Measurements from ENCODE around the gene KRTAP10-10.
A peak's percentile ranks its signal among the peaks of the same experiment; 100 is the strongest.
"Not testable (repeated sequence)": the region's sequence is repeated elsewhere in the genome, so short reads cannot be mapped to it uniquely, and the experiment has no call there.

KRTAP10-10 gene

GRCh38 chr21:44653656-44654575 lies 16.8 kb downstream of the KRTAP10-10 start:
- DNase-seq: peak; percentile 47

- no peak for DNase-seq
Measured at GRCh38 chr21:44654576-44655175, 17.5 kb downstream of the KRTAP10-10 start, which contains the start of gene KRTAP12-4. TSS of gene KRTAP12-4 (minus strand) at chr21:44654659. CDS start at chr21:44654614, 45 bp downstream.

- no peak for DNase-seq
Measured at GRCh38 chr21:44656868-44657267, 19.7 kb downstream of the KRTAP10-10 start.

GRCh38 chr21:44657635-44658540 lies 20.7 kb downstream of the KRTAP10-10 start, which contains the start of gene KRTAP12-3:
TSS of gene KRTAP12-3 (plus strand) at chr21:44657932. CDS start at chr21:44657980, 48 bp downstream.
- DNase-seq: peak; percentile 41

- DNase-seq: no peak
Measured at GRCh38 chr21:44658541-44658910, 21.4 kb downstream of the KRTAP10-10 start.

GRCh38 chr21:44658913-44659595 lies 21.9 kb downstream of the KRTAP10-10 start:
- no peak for DNase-seq

- not testable (repeated sequence) for DNase-seq
Measured at GRCh38 chr21:44661567-44661966, 24.4 kb downstream of the KRTAP10-10 start.

GRCh38 chr21:44664691-44665090 lies 27.5 kb downstream of the KRTAP10-10 start:
- DNase-seq: no peak

- DNase-seq: no peak
Measured at GRCh38 chr21:44666401-44667320, 29.5 kb downstream of the KRTAP10-10 start, which contains the start of gene KRTAP12-2. TSS of gene KRTAP12-2 (minus strand) at chr21:44666927. CDS start at chr21:44666886, 41 bp downstream.

- DNase-seq: no peak
Measured at GRCh38 chr21:44667612-44668011, 30.5 kb downstream of the KRTAP10-10 start.

- no peak for DNase-seq
Measured at GRCh38 chr21:44670642-44671432, 33.7 kb downstream of the KRTAP10-10 start.

GRCh38 chr21:44671911-44672310 lies 34.8 kb downstream of the KRTAP10-10 start:
- DNase-seq: no peak

- no peak for DNase-seq
Measured at GRCh38 chr21:44677881-44678280, 40.7 kb downstream of the KRTAP10-10 start.

- DNase-seq: no peak
Measured at GRCh38 chr21:44681152-44681551, 44.0 kb downstream of the KRTAP10-10 start.

- DNase-seq: no peak
Measured at GRCh38 chr21:44681861-44682579, 44.9 kb downstream of the KRTAP10-10 start, which contains the start of gene KRTAP12-1. TSS of gene KRTAP12-1 (minus strand) at chr21:44682163. CDS start at chr21:44682123, 40 bp downstream.

- no peak for DNase-seq
Measured at GRCh38 chr21:44682580-44683151, 45.5 kb downstream of the KRTAP10-10 start.

- no peak for DNase-seq
Measured at GRCh38 chr21:44684077-44684476, 46.9 kb downstream of the KRTAP10-10 start.

GRCh38 chr21:44684483-44684882 lies 47.3 kb downstream of the KRTAP10-10 start:
- DNase-seq: no peak

- not testable (repeated sequence) for DNase-seq
Measured at GRCh38 chr21:44685050-44685449, 47.9 kb downstream of the KRTAP10-10 start.
